Natural killer cell treated with Interleukin-12 subunit alpha and Interleukin-12 subunit beta and Interleukin-15 and Interleukin-18, amount 100 ng/mL, for 72 hours (primary cell): ENCODE data around the gene TIE1. TPM values are rescaled to one million over a fixed set of nuclear protein-coding genes. Genes with fewer than 3 reads are reported as not detected.
"Not testable (repeated sequence)": the region's sequence is repeated elsewhere in the genome, so short reads cannot be mapped to it uniquely, and the experiment has no call there.

Experiments used
- ATAC-seq, 2 donors: fragments of 150-1000 bp; cut with Tn5 transposase in 1 of 2; sonication (Bioruptor Pico), chemical (Tn5 transposase) in 1 of 2; 2 replicates each; pipeline ENCODE4 v1.10.0; 2021
- DNase-seq: peaks from one replicate; pipeline ENCODE4 v3.0.0; 2022; ENCODE audit warnings: low spot score
- H3K27ac Mint-ChIP-seq, 2 donors: 1 replicate in 1 of 2; 2 replicates in 1 of 2; pipeline ENCODE4 v1.8.0; 2022; ENCODE audit warnings: mixed read lengths in 2 of 2, mild to moderate bottlenecking in 1 of 2, moderate library complexity in 1 of 2
- H3K27me3 Mint-ChIP-seq, 2 donors: 1 replicate in 1 of 2; 2 replicates in 1 of 2; pipeline ENCODE4 v1.8.0; 2022; ENCODE audit warnings: mixed read lengths in 2 of 2
- H3K36me3 Mint-ChIP-seq: one replicate; pipeline ENCODE4 v1.8.0; 2022; ENCODE audit warnings: mixed read lengths
- H3K4me1 Mint-ChIP-seq, 2 donors: 1 replicate in 1 of 2; 2 replicates in 1 of 2; pipeline ENCODE4 v1.8.0; 2022; ENCODE audit warnings: low read depth in 2 of 2, mixed read lengths in 2 of 2, mild to moderate bottlenecking in 1 of 2
- H3K4me3 Mint-ChIP-seq: one replicate; pipeline ENCODE4 v1.8.0; 2022; ENCODE audit warnings: mixed read lengths
- H3K9me3 Mint-ChIP-seq: 2 replicates; pipeline ENCODE4 v1.8.0; 2022; ENCODE audit warnings: mixed read lengths
- total RNA-seq, 2 donors: library from RNA; stranded (reverse); gene quantifications; one replicate each; pipeline ENCODE4 v1.2.3, GENCODE V29; 2022

Gene TIE1
- total RNA-seq, 2 donors from 2014 or later = 9.6 to 11.4 TPM

DNA sequence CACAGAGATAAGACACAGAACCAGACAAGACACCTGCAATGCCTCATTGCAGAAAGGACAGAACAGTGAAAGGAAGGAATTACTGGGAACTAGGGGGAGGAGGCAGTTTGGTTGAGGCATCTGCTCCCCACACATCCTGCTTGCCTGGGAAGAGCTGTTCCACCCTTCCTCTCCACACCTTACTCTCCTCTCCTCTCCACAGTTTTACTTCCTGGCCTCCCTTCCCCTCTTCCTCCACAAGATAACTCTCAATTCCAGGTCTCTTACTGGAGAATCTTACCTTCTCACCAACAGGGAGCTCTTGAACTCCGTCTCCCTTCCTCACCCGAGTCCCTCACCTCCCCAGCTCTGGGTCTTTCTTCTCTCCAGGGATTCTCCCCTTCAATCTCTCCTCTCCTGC lies 64.9 kb downstream of the TIE1 start:
- DNase-seq (no peak), ATAC-seq (no peak)
- H3K27ac Mint-ChIP-seq = peak overlapping the region; percentile 76 to 84
- peaks cover 22% of the 10 kb centered on the region for H3K36me3 Mint-ChIP-seq
- peaks cover 54 to 58% of the 10 kb centered on the region in 2 donors for H3K4me1 Mint-ChIP-seq
- no peaks in the 10 kb centered on the region for H3K9me3 Mint-ChIP-seq
- no peaks in the 10 kb centered on the region for H3K27me3 Mint-ChIP-seq
- H3K4me3 Mint-ChIP-seq = peak overlapping the region; percentile 94

DNA sequence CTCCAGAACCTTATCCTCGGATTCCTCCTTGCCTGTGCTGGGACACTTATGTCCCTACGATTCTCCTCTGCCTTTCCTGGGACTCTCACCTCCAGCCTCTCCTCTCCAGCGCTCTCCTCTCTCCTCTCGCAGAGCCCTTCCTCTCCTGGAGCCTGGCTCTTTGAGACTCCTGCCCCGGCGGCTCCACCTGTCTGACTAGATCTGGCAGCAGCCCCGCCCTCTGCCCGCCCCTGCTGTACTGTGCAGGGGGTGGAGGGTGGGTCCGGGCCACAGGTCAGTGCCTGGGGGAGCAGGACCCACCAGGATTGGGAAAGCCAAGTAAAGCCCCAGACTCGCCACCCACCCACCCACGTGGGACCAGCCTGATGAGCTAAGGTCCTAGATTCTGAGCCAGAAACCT lies 65.4 kb downstream of the TIE1 start:
- Mint-ChIP-seq H3K4me3 (peak overlapping the region; percentile 94), H3K36me3 (peaks cover 21% of the 10 kb centered on the region), H3K27me3 (no peaks in the 10 kb centered on the region), H3K9me3 (no peaks in the 10 kb centered on the region), H3K4me1 (peaks cover 54 to 59% of the 10 kb centered on the region in 2 donors), H3K27ac (peak overlapping the region; percentile 76 to 84)
- DNase-seq (no peak), ATAC-seq (no peak)

DNA sequence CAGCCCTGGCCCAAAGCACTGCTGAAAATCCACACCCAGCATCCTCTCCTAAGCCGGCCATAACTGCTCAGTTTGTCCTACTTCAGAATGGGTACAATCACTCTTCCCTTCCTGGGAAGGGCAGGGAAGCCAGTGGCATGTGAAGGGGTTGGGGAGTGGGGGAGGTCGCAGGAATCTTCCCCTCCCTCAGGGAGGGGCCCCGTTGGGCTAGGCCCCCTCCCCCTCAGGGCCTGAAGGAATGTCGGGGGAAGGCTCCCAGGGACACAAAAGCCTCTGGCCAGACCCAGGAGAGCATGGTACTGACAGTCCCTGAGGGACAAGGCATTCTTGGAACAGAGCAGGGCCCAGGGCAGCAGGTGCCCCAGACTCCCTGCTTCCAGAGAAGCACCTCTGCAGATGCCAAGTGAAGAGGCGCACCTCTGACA lies 65.8 kb downstream of the TIE1 start:
- Mint-ChIP-seq H3K27me3 (no peaks in the 10 kb centered on the region), H3K9me3 (no peaks in the 10 kb centered on the region), H3K4me1 (peaks cover 49 to 54% of the 10 kb centered on the region in 2 donors), H3K4me3 (peak overlapping the region; percentile 94), H3K36me3 (peaks cover 17% of the 10 kb centered on the region), H3K27ac (peak overlapping the region; percentile 80 to 84)
- ATAC-seq (no peak), DNase-seq (no peak)

DNA sequence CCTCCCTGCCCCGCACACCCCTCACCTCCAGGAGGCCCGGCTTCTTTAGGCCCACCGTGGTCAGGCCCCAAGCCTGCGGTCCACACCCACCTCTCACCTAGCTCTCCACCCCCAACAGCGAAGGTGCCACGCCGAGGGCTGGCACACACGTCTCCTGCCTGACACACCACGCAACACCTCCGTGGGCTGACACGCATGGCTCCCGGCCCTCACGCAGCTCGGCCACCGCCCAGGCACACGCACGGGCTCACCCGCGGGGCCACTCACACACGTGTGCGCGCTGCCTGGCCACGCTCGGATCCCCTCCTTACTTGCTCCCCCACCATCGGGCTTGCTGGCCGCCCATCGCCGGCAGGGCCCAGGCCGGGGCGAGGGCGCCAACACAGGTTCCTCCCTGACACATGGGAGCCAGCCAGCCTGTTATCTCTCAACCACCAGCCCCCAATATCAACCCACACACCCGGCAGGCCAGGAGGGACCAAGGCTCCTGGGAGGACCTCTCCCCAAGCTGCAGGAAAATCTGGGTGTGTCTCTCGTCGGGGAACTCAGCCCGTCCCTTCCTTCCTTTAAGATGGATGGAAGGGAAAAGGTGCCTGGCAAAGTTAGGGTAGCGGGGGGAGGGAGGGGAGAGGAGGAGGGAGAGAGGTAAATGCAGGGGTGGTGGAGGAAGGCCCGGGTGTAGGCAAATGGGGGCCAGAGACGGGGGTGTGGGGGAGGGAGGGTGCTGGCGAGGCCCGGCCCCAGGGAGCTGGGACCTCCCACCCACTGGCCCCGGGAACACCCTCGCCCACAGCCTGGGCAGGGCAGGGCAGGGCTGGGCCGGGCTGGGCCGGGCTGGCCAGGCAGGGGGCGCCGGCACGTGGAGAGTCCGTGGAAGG lies 66.5 kb downstream of the TIE1 start:
- H3K36me3 Mint-ChIP-seq = peaks cover 11% of the 10 kb centered on the region
- H3K9me3 Mint-ChIP-seq = no peaks in the 10 kb centered on the region
- ATAC-seq = peak; percentile 77 to 85
- peaks cover 43 to 48% of the 10 kb centered on the region in 2 donors for H3K4me1 Mint-ChIP-seq
- peak overlapping the region; percentile 94 for H3K4me3 Mint-ChIP-seq
- no peak for DNase-seq
- peak overlapping the region; percentile 80 to 84 for H3K27ac Mint-ChIP-seq
- no peaks in the 10 kb centered on the region for H3K27me3 Mint-ChIP-seq

DNA sequence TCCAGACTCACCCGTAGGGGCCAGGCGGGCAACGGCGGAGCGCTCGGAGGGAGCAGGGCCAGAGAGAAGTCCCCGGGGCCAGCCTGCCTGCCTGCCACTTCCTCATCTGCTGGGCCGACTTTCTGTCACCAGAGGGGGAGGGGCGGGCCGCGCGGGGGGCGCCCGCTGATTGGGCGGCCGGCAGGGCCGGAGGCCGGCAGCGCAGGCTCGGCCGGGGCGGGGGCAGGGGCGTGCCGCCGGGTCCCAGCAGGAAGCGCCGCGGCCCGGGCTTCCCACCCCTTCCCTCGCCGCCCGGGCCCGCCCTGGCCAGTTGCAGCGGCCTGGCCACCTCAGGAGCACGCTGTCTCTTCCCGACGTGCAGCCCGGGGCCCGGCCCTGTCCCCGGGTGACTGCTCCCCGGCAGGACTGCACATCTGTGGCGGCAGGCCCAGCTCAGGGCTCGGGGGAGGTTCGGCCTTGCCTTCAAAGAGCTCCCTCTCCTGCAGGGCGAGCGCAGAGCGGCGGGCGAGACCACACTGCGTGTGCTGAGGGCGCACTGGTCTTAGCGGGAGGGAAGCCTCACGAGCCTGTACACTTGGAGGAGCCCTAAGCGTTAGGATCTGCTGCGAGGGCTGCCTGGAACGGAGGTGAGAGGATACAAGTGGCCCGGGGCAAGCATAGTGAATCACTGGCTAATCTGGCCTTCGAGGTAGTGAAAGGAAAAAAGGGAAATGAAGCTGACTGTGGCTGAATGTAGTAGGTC lies 67.3 kb downstream of the TIE1 start, which contains the start of gene ELOVL1:
Gene ELOVL1, minus strand, starts transcription at position 108 of the 742 bp plus-strand sequence. CDS start 2,402 bp downstream, outside the sequence.
- Mint-ChIP-seq H3K27ac (peak within 1 kb of the TSS; percentile 84 to 88), H3K9me3 (no peaks in the 10 kb centered on the region), H3K36me3 (peaks cover 8% of the 10 kb centered on the region), H3K4me1 (peaks cover 42 to 45% of the 10 kb centered on the region in 2 donors), H3K27me3 (no peaks in the 10 kb centered on the region), H3K4me3 (peak within 1 kb of the TSS; percentile 94)
- ATAC-seq (peak; percentile 93 to 97), DNase-seq (peak; percentile 94)

DNA sequence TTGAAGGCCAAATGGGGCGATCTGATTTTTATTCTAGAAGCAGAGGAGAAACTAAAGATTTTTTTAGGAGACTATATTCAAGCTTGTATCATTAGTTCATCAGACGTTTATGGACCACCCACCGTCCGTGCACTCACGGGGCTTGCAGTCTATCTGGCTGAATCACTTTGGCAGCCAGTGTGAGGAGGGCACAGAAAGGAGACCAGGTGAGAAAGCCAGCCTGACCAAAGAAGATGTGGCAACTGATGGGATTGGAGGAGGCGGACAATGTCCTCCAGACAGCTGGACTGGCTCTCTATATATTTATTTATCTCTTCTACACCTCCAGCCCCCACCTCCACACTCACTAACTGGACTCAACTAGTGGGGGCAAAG lies 67.9 kb downstream of the TIE1 start:
- H3K9me3 Mint-ChIP-seq = no peaks in the 10 kb centered on the region
- peaks cover 7% of the 10 kb centered on the region for H3K36me3 Mint-ChIP-seq
- H3K4me3 Mint-ChIP-seq = peak overlapping the region; percentile 94
- peaks cover 40 to 42% of the 10 kb centered on the region in 2 donors for H3K4me1 Mint-ChIP-seq
- no peak for ATAC-seq
- no peak for DNase-seq
- no peaks in the 10 kb centered on the region for H3K27me3 Mint-ChIP-seq
- H3K27ac Mint-ChIP-seq = peak overlapping the region; percentile 84 to 88

DNA sequence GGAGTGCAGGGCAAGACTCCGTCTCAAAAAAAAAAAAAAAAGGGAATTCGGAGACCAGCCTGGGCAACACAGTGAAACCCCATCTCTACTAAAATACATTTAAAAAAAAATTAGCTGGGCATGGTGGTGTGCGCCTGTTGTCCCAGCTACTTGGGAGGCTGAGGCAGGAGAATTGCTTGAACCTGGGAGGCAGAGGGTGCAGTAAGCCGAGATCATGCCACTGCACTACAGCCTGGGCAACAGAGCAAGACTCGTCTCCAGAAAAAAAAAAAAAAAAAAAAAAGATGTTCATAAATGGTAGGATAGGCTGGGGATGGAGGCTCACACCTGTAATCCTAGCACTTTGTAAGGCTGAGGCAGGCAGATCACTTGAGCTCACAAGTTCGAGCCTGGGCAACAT lies 69.0 kb downstream of the TIE1 start:
- H3K36me3 Mint-ChIP-seq, H3K27ac Mint-ChIP-seq, ATAC-seq, DNase-seq, H3K9me3 Mint-ChIP-seq, H3K4me3 Mint-ChIP-seq, H3K27me3 Mint-ChIP-seq: not testable (repeated sequence)
- peaks cover 30% of the 10 kb centered on the region in 2 donors for H3K4me1 Mint-ChIP-seq

DNA sequence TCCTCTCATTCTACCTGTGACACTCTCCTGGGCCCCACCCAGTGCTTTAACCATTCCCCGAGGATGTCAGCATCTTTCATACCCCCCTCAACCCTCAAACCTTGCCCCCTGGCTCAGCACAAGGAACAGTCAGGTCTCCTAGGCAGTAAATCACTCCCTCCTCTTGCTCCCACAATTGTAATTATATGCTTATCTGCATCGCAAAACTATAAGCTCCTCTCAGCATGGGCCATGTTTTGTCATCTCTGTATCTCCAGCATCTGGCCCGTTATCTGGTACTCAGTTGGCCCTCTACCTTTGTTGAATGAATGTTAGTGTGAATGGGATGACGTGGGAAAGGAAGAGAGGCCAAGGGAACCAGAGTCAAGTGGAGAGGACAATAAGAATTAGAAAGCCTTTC lies 69.8 kb downstream of the TIE1 start:
- DNase-seq (no peak), ATAC-seq (no peak)
- peaks cover 22 to 23% of the 10 kb centered on the region in 2 donors for H3K4me1 Mint-ChIP-seq
- H3K27ac Mint-ChIP-seq = peak overlapping the region in 1 of 2 donors; percentile 38
- H3K27me3 Mint-ChIP-seq = no peaks in the 10 kb centered on the region
- H3K36me3 Mint-ChIP-seq = no peaks in the 10 kb centered on the region
- H3K4me3 Mint-ChIP-seq = peak overlapping the region; percentile 46
- H3K9me3 Mint-ChIP-seq = no peaks in the 10 kb centered on the region

DNA sequence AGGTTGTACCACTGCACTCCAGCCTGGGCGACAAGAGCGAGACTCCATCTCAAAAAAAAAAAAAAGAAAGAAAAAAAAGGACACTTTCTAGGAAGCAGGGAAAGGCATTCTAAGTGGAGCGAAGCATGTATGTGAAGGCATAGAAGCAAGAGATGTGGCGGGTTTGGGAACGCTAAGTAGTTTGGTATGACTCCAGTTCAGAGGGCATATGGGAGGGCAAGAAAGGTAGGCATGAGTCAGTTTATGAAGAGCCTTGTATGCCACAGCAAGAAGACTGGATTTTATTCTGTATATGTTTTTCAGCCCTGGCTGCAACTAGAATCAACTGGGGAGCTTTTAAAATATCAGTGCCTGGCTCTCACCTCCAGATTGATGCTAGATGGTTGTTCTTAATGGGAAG lies 71.4 kb downstream of the TIE1 start:
- Mint-ChIP-seq H3K36me3 (no peaks in the 10 kb centered on the region), H3K4me1 (peaks cover 14 to 15% of the 10 kb centered on the region in 2 donors), H3K27me3 (no peaks in the 10 kb centered on the region), H3K27ac (no peak overlapping the region), H3K9me3 (no peaks in the 10 kb centered on the region), H3K4me3 (no peak overlapping the region)
- ATAC-seq (no peak), DNase-seq (no peak)

Other genes with a start within 250 kb of the TIE1 start
- 100 to 1,000 TPM in 1 of 2 donors, 10 to 100 TPM in 1; 76.4 to 152 TPM for gene EBNA1BP2, start 128.7 kb upstream of the TIE1 start, total RNA-seq
- gene CFAP57, start 128.7 kb upstream of the TIE1 start, total RNA-seq = under 1 TPM in 1 of 2 donors, not detected in 1; 0.25 TPM
- not detected for gene TMEM125, start 31.0 kb upstream of the TIE1 start, total RNA-seq
- not detected for gene C1orf210, start 15.4 kb upstream of the TIE1 start, total RNA-seq
- gene MPL, start 36.8 kb downstream of the TIE1 start, total RNA-seq = not detected
- 100 to 1,000 TPM in 1 of 2 donors, 10 to 100 TPM in 1; 98.7 to 152 TPM for gene CDC20, start 58.0 kb downstream of the TIE1 start, total RNA-seq
- gene ELOVL1, start 67.0 kb downstream of the TIE1 start, total RNA-seq = 100 to 1,000 TPM; 101 to 108 TPM
- 10 to 100 TPM; 42.6 to 57.9 TPM for gene MED8, start 88.8 kb downstream of the TIE1 start, total RNA-seq
- gene SZT2, start 88.9 kb downstream of the TIE1 start, total RNA-seq = 100 to 1,000 TPM in 1 of 2 donors, 10 to 100 TPM in 1; 73.3 to 119 TPM
- 10 to 100 TPM; 13.4 to 15.0 TPM for gene HYI, start 152.9 kb downstream of the TIE1 start, total RNA-seq
- gene PTPRF, start 229.9 kb downstream of the TIE1 start, total RNA-seq = 1 to 10 TPM in 1 of 2 donors, under 1 TPM in 1; 0.33 to 1.3 TPM